Endothelial cell of umbilical vein (primary cell): ENCODE results near the gene DIP2C. TPM values are rescaled to one million over a fixed set of nuclear protein-coding genes. Genes with fewer than 3 reads are reported as not detected.
"Not testable (repeated sequence)": the region's sequence is repeated elsewhere in the genome, so short reads cannot be mapped to it uniquely, and the experiment has no call there.

ENCODE experiments used
- BruUV-seq: library from RNA; stranded (reverse); fragments of 400-500 nt; replicated peaks from 2 replicates; lab custom pipeline; 2021; lab: Mats Ljungman, UMichigan
- CTCF ChIA-PET: fragments of 300-600, 350-600 bp; sonication (Branson Sonifier 250); formaldehyde crosslinking; loops from one replicate; lab custom pipeline; 2021; ENCODE audit warnings: antibody characterized with exemption, inconsistent platforms; lab: Charles Lee
- POLR2A ChIA-PET: fragments of 300-600, 350-600 bp; sonication (Branson Sonifier 250); formaldehyde crosslinking; loops from one replicate; lab custom pipeline; 2021; ENCODE audit warnings: antibody characterized with exemption, inconsistent platforms; lab: Charles Lee
- DNase-seq: peaks from one replicate; pipeline ENCODE4 v3.0.0-alpha.2; 2011; ENCODE audit warnings: low read depth, low spot score
- FAIRE-seq: peaks from 2 replicates; lab custom pipeline; 2011; peaks lifted over from hg19 to GRCh38; lab: Jason Lieb, UNC
- H2AFZ ChIP-seq: 2 replicates; pipeline ENCODE4 v1.6.0; 2012; ENCODE audit warnings: low read depth, low read length, control low read depth, inconsistent platforms
- H3K27ac ChIP-seq: 2 replicates; pipeline ENCODE4 v1.5.1; 2011; ENCODE audit warnings: low read depth, mild to moderate bottlenecking, control low read depth, low read length, moderate library complexity; ENCODE audit not compliant: insufficient read depth
- H3K27me3 ChIP-seq, 2 experiments: 2 replicates each; pipeline versions ENCODE4 v1.6.0 to v1.6.1; 2011; ENCODE audit warnings: low read length in 2 of 2, mixed read lengths in 1 of 2; ENCODE audit not compliant: control insufficient read depth in 2 of 2, insufficient read depth in 2 of 2
- H3K36me3 ChIP-seq, 2 experiments: 2 replicates in 1 of 2; 3 replicates in 1 of 2; pipeline ENCODE4 v1.5.1; 2011; ENCODE audit warnings: low read length in 2 of 2, mild to moderate bottlenecking in 1 of 2, moderate library complexity in 1 of 2; ENCODE audit not compliant: control insufficient read depth in 2 of 2, insufficient read depth in 2 of 2; ENCODE audit errors: extremely low read depth in 1 of 2
- H3K4me1 ChIP-seq: 3 replicates; pipeline ENCODE4 v1.5.1; 2011; ENCODE audit warnings: mild to moderate bottlenecking, low read length; ENCODE audit not compliant: control insufficient read depth, insufficient read depth; ENCODE audit errors: extremely low read depth
- H3K4me2 ChIP-seq: 2 replicates; pipeline ENCODE4 v1.6.1; 2011; ENCODE audit warnings: low read length, control low read depth, mixed read lengths; ENCODE audit not compliant: insufficient read depth
- H3K4me3 ChIP-seq, 3 experiments: fragments of 200-600 bp in 1 of 3; sonication (generic), shearing (Covaris generic) in 1 of 3; replicated peaks in 1 of 3; 2 replicates each; pipeline ENCODE4 v1.5.1; 2011 to 2016; ENCODE audit warnings: control low read depth in 3 of 3, low read length in 3 of 3, mild to moderate bottlenecking in 2 of 3, inconsistent platforms in 1 of 3, low read depth in 1 of 3, moderate library complexity in 1 of 3; ENCODE audit not compliant: insufficient read depth in 1 of 3
- H3K79me2 ChIP-seq: 2 replicates; pipeline ENCODE4 v1.6.0; 2012; ENCODE audit warnings: low read length, inconsistent platforms; ENCODE audit not compliant: control insufficient read depth, insufficient read depth
- H3K9ac ChIP-seq: replicated peaks from 2 replicates; pipeline ENCODE3; 2011; ENCODE audit warnings: low read length, control low read depth; ENCODE audit not compliant: insufficient read depth; ENCODE audit errors: extremely low read depth
- H3K9me1 ChIP-seq: replicated peaks from 3 replicates; pipeline ENCODE4 v1.6.0; 2011; ENCODE audit warnings: mild to moderate bottlenecking, low read length; ENCODE audit not compliant: control insufficient read depth, insufficient read depth; ENCODE audit errors: extremely low read depth
- H3K9me3 ChIP-seq: replicated peaks from 2 replicates; pipeline ENCODE4 v1.5.1; 2012; ENCODE audit warnings: low read length, inconsistent platforms; ENCODE audit not compliant: control insufficient read depth, insufficient read depth
- H4K20me1 ChIP-seq: replicated peaks from 2 replicates; pipeline ENCODE3; 2011; ENCODE audit warnings: mild to moderate bottlenecking, low read length; ENCODE audit not compliant: control insufficient read depth, insufficient read depth; ENCODE audit errors: extremely low read depth
- CTCF ChIP-seq, 2 donors: IDR thresholded peaks; 1 replicate in 1 of 2; 2 replicates in 1 of 2; pipeline ENCODE4 v1.5.1; 2011; ENCODE audit warnings: low read length in 2 of 2, mild to moderate bottlenecking in 2 of 2, moderate library complexity in 2 of 2, control low read depth in 1 of 2, inconsistent platforms in 1 of 2, low read depth in 1 of 2; ENCODE audit not compliant: insufficient read depth in 1 of 2; ENCODE audit errors: extremely low read depth in 1 of 2
- EZH2 ChIP-seq: IDR thresholded peaks from 2 replicates; pipeline ENCODE4 v1.6.1; 2012; ENCODE audit warnings: borderline replicate concordance, low read depth, mild to moderate bottlenecking, moderate library complexity, low read length, inconsistent platforms; ENCODE audit not compliant: severe bottlenecking
- FOS ChIP-seq: IDR thresholded peaks from 2 replicates; pipeline ENCODE4 v1.6.1; 2011; ENCODE audit warnings: mild to moderate bottlenecking, low read length, moderate library complexity, borderline replicate concordance; ENCODE audit not compliant: insufficient read depth
- GATA2 ChIP-seq: IDR thresholded peaks from 2 replicates; pipeline ENCODE4 v1.7.0; 2011; ENCODE audit warnings: low read depth, mild to moderate bottlenecking, moderate library complexity, mixed read lengths, low read length; ENCODE audit not compliant: insufficient read length, insufficient read depth
- JUN ChIP-seq: IDR thresholded peaks from 2 replicates; pipeline ENCODE4 v1.6.1; 2011; ENCODE audit warnings: borderline replicate concordance, low read depth; ENCODE audit not compliant: insufficient read length, insufficient read depth
- MAX ChIP-seq: IDR thresholded peaks from 2 replicates; pipeline ENCODE4 v1.6.1; 2011; ENCODE audit not compliant: insufficient read depth, insufficient read length
- MYC ChIP-seq: IDR thresholded peaks from one replicate; pipeline ENCODE4 v1.6.1; 2011; ENCODE audit warnings: mild to moderate bottlenecking, low read depth, low read length
- POLR2A ChIP-seq: IDR thresholded peaks from 2 replicates; pipeline ENCODE4 v1.6.1; 2012; ENCODE audit warnings: low read depth, mild to moderate bottlenecking, control low read depth, low read length
- POLR2AphosphoS5 ChIP-seq: IDR thresholded peaks from 2 replicates; pipeline ENCODE4 v1.6.1; 2012; ENCODE audit warnings: low read depth, mild to moderate bottlenecking, control low read depth, low read length, moderate library complexity; ENCODE audit not compliant: insufficient read depth
- dilution Hi-C: fragments of 300-500 bp; cut with MboI; formaldehyde crosslinking; loops from one replicate; pipeline ENCODE4 v1.15.0; 2019; ENCODE audit warnings: low sequenced_read_pairs; ENCODE audit not compliant: extremely low pct_ligation_motif_present
- intact Hi-C: fragments of 100-400 bp; cut with micrococcal nuclease; formaldehyde crosslinking; loops from one replicate; pipeline ENCODE4 v1.10.0; 2022
- polyA plus RNA-seq, 4 experiments: library from polyadenylated mRNA; depleted of rRNA in 3 of 4; stranded (reverse) in 3 of 4; unstranded in 1 of 4; fragments of >200 nt; gene quantifications; 2 replicates each; pipeline versions ENCODE4 v1.2.1 to v1.2.3, GENCODE V29; 2011 to 2012; ENCODE audit warnings: missing spikeins in 1 of 4
- total RNA-seq: library from RNA; stranded (reverse); gene quantifications from 2 replicates; pipeline ENCODE4 v1.2.3, GENCODE V29; 2021

Gene DIP2C
- total and polyA plus RNA-seq, 2 donors (not counting 3 experiments of a cell fraction or from before 2014, with no cell fraction given), result 3.6 to 10.7 TPM

GRCh38 chr10:513393-513792 lies 176.1 kb downstream of the DIP2C start:
- H3K27me3 ChIP-seq, result no peaks in the 10 kb centered on the region
- ChIA-PET CTCF (interaction anchor here (1.3 to 3.5 kb wide), 3 partner anchors 276 to 282 kb away, joined by 4 to 33 read pairs (median 7); no protein-coding TSS in a partner anchor), POLR2A (no interaction called here)
- H3K9ac ChIP-seq, result no peak overlapping the region
- intact Hi-C loops, result no loop called here
- dilution Hi-C loops, result no loop called here
- no peak overlapping the region for H2AFZ ChIP-seq
- no peak for FAIRE-seq
- no peak for TF ChIP-seq JUN
- no peak for TF ChIP-seq POLR2A
- no peak for TF ChIP-seq MYC
- TF ChIP-seq EZH2, result no peak
- no peak for TF ChIP-seq MAX
- TF ChIP-seq FOS, result no peak
- no peak for TF ChIP-seq GATA2
- TF ChIP-seq CTCF (IDR thresholded peaks at IDR 0.05; ENCODE audit: extremely low read depth in 1 of 2, insufficient read depth in 1 of 2, low read depth in 1 of 2, low read length in 2 of 2), result no peak
- TF ChIP-seq POLR2AphosphoS5, result no peak
- no peak overlapping the region for H3K4me3 ChIP-seq
- H3K9me3 ChIP-seq, result no peaks in the 10 kb centered on the region
- no peak overlapping the region for H3K4me2 ChIP-seq
- no peaks in the 10 kb centered on the region for H3K79me2 ChIP-seq
- no peak overlapping the region for H3K27ac ChIP-seq
- H3K36me3 ChIP-seq, result no peaks in the 10 kb centered on the region
- H3K4me1 ChIP-seq, result peaks cover 3% of the 10 kb centered on the region
- H3K9me1 ChIP-seq, result no peaks in the 10 kb centered on the region
- H4K20me1 ChIP-seq, result no peaks in the 10 kb centered on the region
- no peak for DNase-seq
- BruUV-seq, result no TSS peak

- H3K36me3 ChIP-seq, H3K9me1 ChIP-seq, H3K9ac ChIP-seq, H3K4me2 ChIP-seq, H3K4me3 ChIP-seq, dilution Hi-C loops, POLR2A ChIA-PET, BruUV-seq, H3K79me2 ChIP-seq, H2AFZ ChIP-seq, DNase-seq, H3K4me1 ChIP-seq, intact Hi-C loops, FAIRE-seq, H3K9me3 ChIP-seq, H3K27ac ChIP-seq, H4K20me1 ChIP-seq, H3K27me3 ChIP-seq: not testable (repeated sequence)
- CTCF ChIA-PET, result interaction anchor here (1.0 to 3.5 kb wide), 8 partner anchors 12 to 297 kb away, joined by 3 to 33 read pairs (median 5); no protein-coding TSS in a partner anchor
Measured at GRCh38 chr10:512661-513060, 176.8 kb downstream of the DIP2C start.
